Hepatocyte (in vitro differentiated cells): Measurements from ENCODE around the gene COQ10A.

ENCODE experiments used
- EZH2phosphoT487 ChIP-seq: fragments of 200-600 bp; sonication (generic); IDR thresholded peaks from one replicate; pipeline ENCODE4 v1.6.1; 2018; ENCODE audit warnings: antibody characterized with exemption, mild to moderate bottlenecking, low read depth, moderate library complexity; ENCODE audit not compliant: unreplicated experiment, severe bottlenecking
- TF ChIP-seq, protein P1 (sequence below): fragments of 200-600 bp; sonication (generic); IDR thresholded peaks from 2 replicates; pipeline ENCODE4 v1.5.1; 2016; ENCODE audit warnings: antibody characterized with exemption, mild to moderate bottlenecking; ENCODE audit not compliant: poor library complexity

DNA sequence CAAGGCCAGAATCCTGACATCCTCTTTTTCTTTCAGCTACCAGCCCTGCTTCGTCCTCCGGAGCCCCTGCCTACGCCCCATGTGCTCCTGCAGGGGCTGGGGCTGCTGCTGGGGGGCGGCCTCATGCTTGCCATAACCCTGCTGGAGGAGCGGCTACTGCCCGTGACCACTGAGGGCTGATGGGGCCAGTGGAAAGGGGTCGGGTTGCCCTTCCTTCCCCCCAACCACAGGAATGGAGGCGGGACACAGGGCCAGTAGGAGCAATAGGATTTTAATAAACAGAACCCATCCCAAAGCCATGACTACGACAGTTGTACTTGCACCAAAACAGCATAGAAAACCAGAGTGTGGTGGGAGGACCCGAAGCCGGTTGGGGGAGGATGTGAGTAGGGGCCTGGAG is 29.2 kb upstream of the COQ10A start:
- TF ChIP-seq, protein P1, sequence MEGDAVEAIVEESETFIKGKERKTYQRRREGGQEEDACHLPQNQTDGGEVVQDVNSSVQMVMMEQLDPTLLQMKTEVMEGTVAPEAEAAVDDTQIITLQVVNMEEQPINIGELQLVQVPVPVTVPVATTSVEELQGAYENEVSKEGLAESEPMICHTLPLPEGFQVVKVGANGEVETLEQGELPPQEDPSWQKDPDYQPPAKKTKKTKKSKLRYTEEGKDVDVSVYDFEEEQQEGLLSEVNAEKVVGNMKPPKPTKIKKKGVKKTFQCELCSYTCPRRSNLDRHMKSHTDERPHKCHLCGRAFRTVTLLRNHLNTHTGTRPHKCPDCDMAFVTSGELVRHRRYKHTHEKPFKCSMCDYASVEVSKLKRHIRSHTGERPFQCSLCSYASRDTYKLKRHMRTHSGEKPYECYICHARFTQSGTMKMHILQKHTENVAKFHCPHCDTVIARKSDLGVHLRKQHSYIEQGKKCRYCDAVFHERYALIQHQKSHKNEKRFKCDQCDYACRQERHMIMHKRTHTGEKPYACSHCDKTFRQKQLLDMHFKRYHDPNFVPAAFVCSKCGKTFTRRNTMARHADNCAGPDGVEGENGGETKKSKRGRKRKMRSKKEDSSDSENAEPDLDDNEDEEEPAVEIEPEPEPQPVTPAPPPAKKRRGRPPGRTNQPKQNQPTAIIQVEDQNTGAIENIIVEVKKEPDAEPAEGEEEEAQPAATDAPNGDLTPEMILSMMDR, result no peak
- no peak for TF ChIP-seq EZH2phosphoT487
